Suprapubic skin (tissue), 4 donors: ENCODE data around the gene PEPD.

Source experiments
- EP300 ChIP-seq: sonication (generic); formaldehyde crosslinking; IDR thresholded peaks from one replicate; pipeline ENCODE4 v1.6.1; 2017; ENCODE audit warnings: antibody characterized with exemption
- POLR2A ChIP-seq, 2 donors: fragments of 450-650 bp; IDR thresholded peaks; one replicate each; pipeline ENCODE4 v1.6.1; 2017; ENCODE audit warnings: antibody characterized with exemption in 2 of 2, mild to moderate bottlenecking in 2 of 2, moderate library complexity in 2 of 2
- POLR2AphosphoS5 ChIP-seq, 3 donors: sonication (generic); formaldehyde crosslinking; IDR thresholded peaks; one replicate each; pipeline ENCODE4 v1.6.1; 2017; ENCODE audit warnings: antibody characterized with exemption in 3 of 3
- TF ChIP-seq, protein P1 (sequence below), 2 donors: fragments of 200-600 bp in 1 of 2; fragments of 450-650 bp in 1 of 2; sonication (generic) in 1 of 2; IDR thresholded peaks; one replicate each; pipeline ENCODE4 v1.5.1; 2016 to 2019; ENCODE audit warnings: antibody characterized with exemption in 2 of 2, mild to moderate bottlenecking in 1 of 2, moderate library complexity in 1 of 2

DNA sequence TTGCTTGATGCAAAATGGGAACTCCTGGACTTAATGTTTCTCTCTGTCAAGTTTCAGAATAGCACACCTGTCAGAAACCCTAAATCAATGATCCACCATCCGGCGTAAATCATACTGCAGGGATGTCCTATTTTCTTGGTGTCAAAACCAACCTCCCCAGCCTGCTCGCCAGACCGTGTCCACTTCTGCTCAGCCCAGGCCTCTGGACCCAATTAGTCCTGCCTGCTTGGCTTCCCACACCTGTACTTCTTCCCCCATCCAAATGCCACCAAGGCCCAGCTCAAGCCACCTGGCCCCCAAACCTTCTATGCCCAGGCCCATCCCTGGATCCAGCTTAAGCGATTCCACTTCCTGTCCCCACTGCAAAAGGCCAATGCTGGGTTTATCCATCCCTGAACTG is 25.1 kb upstream of the PEPD start:
- TF ChIP-seq, protein P1, sequence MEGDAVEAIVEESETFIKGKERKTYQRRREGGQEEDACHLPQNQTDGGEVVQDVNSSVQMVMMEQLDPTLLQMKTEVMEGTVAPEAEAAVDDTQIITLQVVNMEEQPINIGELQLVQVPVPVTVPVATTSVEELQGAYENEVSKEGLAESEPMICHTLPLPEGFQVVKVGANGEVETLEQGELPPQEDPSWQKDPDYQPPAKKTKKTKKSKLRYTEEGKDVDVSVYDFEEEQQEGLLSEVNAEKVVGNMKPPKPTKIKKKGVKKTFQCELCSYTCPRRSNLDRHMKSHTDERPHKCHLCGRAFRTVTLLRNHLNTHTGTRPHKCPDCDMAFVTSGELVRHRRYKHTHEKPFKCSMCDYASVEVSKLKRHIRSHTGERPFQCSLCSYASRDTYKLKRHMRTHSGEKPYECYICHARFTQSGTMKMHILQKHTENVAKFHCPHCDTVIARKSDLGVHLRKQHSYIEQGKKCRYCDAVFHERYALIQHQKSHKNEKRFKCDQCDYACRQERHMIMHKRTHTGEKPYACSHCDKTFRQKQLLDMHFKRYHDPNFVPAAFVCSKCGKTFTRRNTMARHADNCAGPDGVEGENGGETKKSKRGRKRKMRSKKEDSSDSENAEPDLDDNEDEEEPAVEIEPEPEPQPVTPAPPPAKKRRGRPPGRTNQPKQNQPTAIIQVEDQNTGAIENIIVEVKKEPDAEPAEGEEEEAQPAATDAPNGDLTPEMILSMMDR (IDR thresholded peaks at IDR 0.05) = no peak
- no peak for TF ChIP-seq POLR2A (IDR thresholded peaks at IDR 0.05)
- no peak for TF ChIP-seq POLR2AphosphoS5 (IDR thresholded peaks at IDR 0.05)
- TF ChIP-seq EP300 = no peak
